ENCODE results near the gene RNF149. TPM values are rescaled to one million over a fixed set of nuclear protein-coding genes. Genes with fewer than 3 reads are reported as not detected.

RNF149 gene
- total and polyA plus RNA-seq, 9 of the 15 experiments (the other 6 are each of a cell fraction or from before 2014, with no cell fraction given), result 9.0 to 31.5 (median 22.8) TPM

DNA sequence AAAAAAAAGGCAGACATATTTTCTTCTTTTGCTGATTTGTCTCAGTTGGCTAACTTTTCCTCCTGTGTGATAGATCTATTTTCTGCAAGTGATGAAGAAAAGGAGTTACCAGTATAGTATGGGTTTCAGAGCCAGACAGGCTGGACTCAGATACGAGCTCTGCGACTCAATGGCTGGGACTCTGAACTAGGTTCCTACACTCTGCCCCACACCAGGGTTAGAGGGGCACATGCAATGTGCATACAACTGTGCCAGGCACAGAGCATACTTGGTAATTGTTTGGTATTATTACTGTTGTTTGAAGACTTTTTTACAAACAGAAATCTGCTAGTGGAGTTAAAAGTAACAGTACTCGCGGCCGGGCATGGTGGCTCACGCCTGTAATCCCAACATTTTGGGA, 21.8 kb downstream of the RNF149 start:
- WGBS (ENCODE audit: insufficient coverage, low coverage, missing lambda C conversion rate), result 100% methylated on average over 6 of the region's 6 CpGs
- FAIRE-seq, result no peak

DNA sequence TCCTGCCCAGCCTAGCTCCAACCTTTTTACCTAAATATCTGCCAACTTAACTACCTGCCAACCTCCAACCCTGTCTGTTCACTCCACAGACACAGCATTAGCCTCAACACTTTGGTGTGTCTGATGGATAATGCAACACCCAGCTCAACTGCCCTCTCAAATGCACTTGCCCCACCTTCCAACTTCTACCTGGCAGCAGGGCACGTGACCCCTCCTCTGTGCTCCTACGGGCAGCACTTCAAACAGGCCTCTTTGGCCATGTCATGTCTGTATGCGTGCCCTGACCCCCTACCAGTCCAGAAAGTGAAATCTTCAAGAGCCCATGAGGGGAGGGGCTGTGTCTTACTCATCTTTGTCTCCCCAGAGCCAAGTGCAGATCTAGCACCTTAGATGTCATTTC, 25.5 kb downstream of the RNF149 start:
- no peak for ATAC-seq

More for the DNA sequence above, 21.8 kb downstream of the RNF149 start:
- H3K4me1 ChIP-seq (replicated peaks in 1 of 2; ENCODE audit: control insufficient read depth in 2 of 2, insufficient read depth in 2 of 2, low read length in 2 of 2), result no peaks in the 10 kb centered on the region
- H3K79me2 ChIP-seq (ENCODE audit: control insufficient read depth, insufficient read depth, low read length), result no peaks in the 10 kb centered on the region
- no peaks in the 10 kb centered on the region for H4K20me1 ChIP-seq (replicated peaks; ENCODE audit: control insufficient read depth, insufficient read depth, low read length)
- no TSS peak for BruUV-seq (replicated peaks)
- no peak overlapping the region for H3K4me3 ChIP-seq
- ChIA-PET CTCF (ENCODE audit: low intra/inter-chr PET ratio) (no interaction called here), POLR2A (no interaction called here)
- no peaks in the 10 kb centered on the region for H3K9me3 ChIP-seq (replicated peaks; ENCODE audit: control insufficient read depth, insufficient read depth, low read depth, low read length)
- peaks cover 73% of the 10 kb centered on the region for H3K36me3 ChIP-seq (ENCODE audit: control insufficient read depth, insufficient read depth, low read length)
- no peak overlapping the region for H3K9ac ChIP-seq (ENCODE audit: insufficient read depth in 1 of 2, low read depth in 2 of 2, low read length in 2 of 2)
- no peak overlapping the region for H2AFZ ChIP-seq (ENCODE audit: low read depth, low read length)
- H3K27me3 ChIP-seq (ENCODE audit: control insufficient read depth in 2 of 2, insufficient read depth in 2 of 2, low read length in 2 of 2), result no peaks in the 10 kb centered on the region
- no peak for DNase-seq (ENCODE audit: extremely low read depth in 1 of 4, low spot score in 3 of 4)
- ATAC-seq, result no peak
- no peaks in the 10 kb centered on the region for H3K9me1 ChIP-seq (ENCODE audit: control insufficient read depth, insufficient read depth, low read length)
- in situ Hi-C loops (cut with MboI), result no loop called here
- no peak overlapping the region for H3K4me2 ChIP-seq (ENCODE audit: insufficient read depth, low read length)
- TF ChIP-seq ZNF79 (CRISPR knock-in tag; IDR thresholded peaks at IDR 0.05; ENCODE audit: low read depth) (no peak), MCM3 (IDR thresholded peaks at IDR 0.05) (no peak)
- intact Hi-C loops (cut with micrococcal nuclease), result no loop called here
- no peak overlapping the region for H3K27ac ChIP-seq (ENCODE audit: extremely low read depth, low read depth, low read length)

More for the DNA sequence above, 25.5 kb downstream of the RNF149 start:
- FAIRE-seq, result no peak
- H3K4me2 ChIP-seq (ENCODE audit: insufficient read depth, low read length), result no peak overlapping the region
- BruUV-seq (replicated peaks), result no TSS peak
- in situ Hi-C loops (cut with MboI) (no loop called here), intact Hi-C loops (cut with micrococcal nuclease) (no loop called here)
- 100% methylated on average over 3 of the region's 3 CpGs for WGBS (ENCODE audit: insufficient coverage, low coverage, missing lambda C conversion rate)
- no peak for DNase-seq (ENCODE audit: extremely low read depth in 1 of 4, low spot score in 3 of 4)
- no peak overlapping the region for H3K4me3 ChIP-seq
- no peak for TF ChIP-seq ZNF121 (CRISPR knock-in tag; conservative IDR thresholded peaks at IDR 0.05)
- TF ChIP-seq ZKSCAN3 (CRISPR knock-in tag; IDR thresholded peaks at IDR 0.05), result no peak
- TF ChIP-seq MTF1 (CRISPR knock-in tag; IDR thresholded peaks at IDR 0.05; ENCODE audit: borderline replicate concordance), result no peak
- TF ChIP-seq RBBP5 (IDR thresholded peaks at IDR 0.05; ENCODE audit: borderline replicate concordance, insufficient read depth, low read length, poor library complexity, severe bottlenecking), result no peak
- TF ChIP-seq STAT5A (IDR thresholded peaks at IDR 0.05; ENCODE audit: borderline replicate concordance, low read length), result no peak
- no peak for TF ChIP-seq RBM14 (IDR thresholded peaks at IDR 0.05; ENCODE audit: borderline replicate concordance, insufficient read depth, low read depth, low read length)
- H3K9ac ChIP-seq (ENCODE audit: insufficient read depth in 1 of 2, low read depth in 2 of 2, low read length in 2 of 2), result no peak overlapping the region
- H3K9me3 ChIP-seq (replicated peaks; ENCODE audit: control insufficient read depth, insufficient read depth, low read depth, low read length), result no peaks in the 10 kb centered on the region
- ChIA-PET CTCF (ENCODE audit: low intra/inter-chr PET ratio) (no interaction called here), POLR2A (interaction anchor here (1.2 kb wide), 1 partner anchor 27 kb away, joined by 3 read pairs; no protein-coding TSS in a partner anchor)
- H3K4me1 ChIP-seq (replicated peaks in 1 of 2; ENCODE audit: control insufficient read depth in 2 of 2, insufficient read depth in 2 of 2, low read length in 2 of 2), result no peaks in the 10 kb centered on the region
- H4K20me1 ChIP-seq (replicated peaks; ENCODE audit: control insufficient read depth, insufficient read depth, low read length), result no peaks in the 10 kb centered on the region
- H3K36me3 ChIP-seq (ENCODE audit: control insufficient read depth, insufficient read depth, low read length), result peaks cover 90% of the 10 kb centered on the region
- H3K27ac ChIP-seq (ENCODE audit: extremely low read depth, low read depth, low read length), result no peak overlapping the region
- H3K27me3 ChIP-seq (ENCODE audit: control insufficient read depth in 2 of 2, insufficient read depth in 2 of 2, low read length in 2 of 2), result no peaks in the 10 kb centered on the region
- H2AFZ ChIP-seq (ENCODE audit: low read depth, low read length), result no peak overlapping the region
- no peaks in the 10 kb centered on the region for H3K9me1 ChIP-seq (ENCODE audit: control insufficient read depth, insufficient read depth, low read length)
- H3K79me2 ChIP-seq (ENCODE audit: control insufficient read depth, insufficient read depth, low read length), result no peaks in the 10 kb centered on the region
